Choroid plexus epithelial cell (primary cell): ENCODE data around the gene TRMT11.
A peak's percentile ranks its signal among the peaks of the same experiment; 100 is the strongest.
"Not testable (repeated sequence)": the region's sequence is repeated elsewhere in the genome, so short reads cannot be mapped to it uniquely, and the experiment has no call there.

ENCODE experiments used
- DNase-seq: peaks from one replicate; pipeline ENCODE4 v3.0.0-alpha.2; 2010; ENCODE audit warnings: low read depth
- H3K4me3 ChIP-seq: 2 replicates; pipeline ENCODE4 v1.5.1; 2011; ENCODE audit warnings: low read depth, mild to moderate bottlenecking, control low read depth, low read length, moderate library complexity
- CTCF ChIP-seq: conservative IDR thresholded peaks from 2 replicates; pipeline ENCODE4 v1.5.1; 2011; ENCODE audit warnings: low read depth, mild to moderate bottlenecking, control low read depth, inconsistent platforms, low read length, moderate library complexity

TRMT11 gene

DNA sequence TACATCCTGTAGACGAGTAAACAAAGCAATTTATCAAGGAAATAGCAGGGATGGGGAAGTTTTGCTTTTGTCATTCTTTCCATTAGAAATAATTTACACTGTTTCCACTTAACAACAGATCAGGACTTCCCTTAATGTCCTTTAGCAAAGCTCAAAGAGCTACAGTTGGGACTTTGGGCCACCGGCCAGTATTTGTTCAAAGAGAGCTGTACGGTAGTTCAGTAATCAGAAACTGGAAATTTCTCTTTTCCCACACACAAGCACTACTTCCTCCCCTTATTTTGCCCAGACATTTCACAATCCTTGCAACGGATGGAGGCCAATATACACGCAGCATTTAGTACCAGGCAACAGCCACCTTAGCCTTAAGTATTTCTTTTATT, 41.9 kb upstream of the TRMT11 start:
- peak; percentile 84 for DNase-seq
- no peak for TF ChIP-seq CTCF
- no peak overlapping the region for H3K4me3 ChIP-seq

- no peak for TF ChIP-seq CTCF
- H3K4me3 ChIP-seq, result no peak overlapping the region
- DNase-seq, result no peak
These were observed 41.4 kb upstream of the TRMT11 start for GRCh38 chr6:125944896-125945295.

DNA sequence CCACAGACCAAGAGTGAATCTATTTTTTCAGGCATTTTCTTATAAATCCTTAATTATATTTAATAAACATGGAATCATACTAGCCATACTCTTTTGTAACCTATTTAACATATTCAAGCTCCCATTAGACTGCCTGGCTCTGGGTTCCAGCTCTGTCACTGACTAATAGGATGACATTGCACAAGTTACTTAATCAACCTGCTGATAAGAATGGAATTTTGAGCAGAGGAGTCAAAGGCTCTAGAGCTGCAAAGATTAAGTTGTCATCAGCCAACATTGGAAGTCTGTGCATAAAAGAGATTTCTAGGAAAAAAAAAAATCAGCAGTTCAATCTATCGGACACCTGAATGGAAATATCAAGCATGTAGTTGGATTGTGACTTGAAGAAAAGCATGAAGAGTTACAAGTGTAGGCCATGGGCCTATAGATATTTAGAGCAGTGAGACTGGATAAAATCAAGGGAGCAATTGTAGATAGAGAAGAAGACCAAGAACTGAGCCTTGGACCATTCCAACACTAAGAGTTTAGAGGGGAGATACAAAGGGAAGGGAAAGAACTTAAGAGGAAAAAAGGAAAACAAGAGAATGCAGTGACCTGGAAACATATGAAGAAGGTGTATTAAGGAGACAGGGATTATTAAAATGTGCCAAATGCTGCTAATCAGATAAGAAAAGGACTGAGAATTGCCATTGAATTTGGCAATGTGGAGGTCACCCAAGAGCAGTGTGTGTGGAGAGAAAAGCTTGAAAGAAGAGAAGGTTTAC, 40.8 kb upstream of the TRMT11 start:
- TF ChIP-seq CTCF, result no peak
- peak; percentile 58 for DNase-seq
- no peak overlapping the region for H3K4me3 ChIP-seq

GRCh38 chr6:125947615-125948014, 38.7 kb upstream of the TRMT11 start:
- no peak overlapping the region for H3K4me3 ChIP-seq
- TF ChIP-seq CTCF, result no peak
- peak; percentile 41 for DNase-seq

GRCh38 chr6:125948455-125948854, 37.9 kb upstream of the TRMT11 start:
- DNase-seq, result no peak
- no peak for TF ChIP-seq CTCF
- no peak overlapping the region for H3K4me3 ChIP-seq

GRCh38 chr6:125949069-125949468, 37.3 kb upstream of the TRMT11 start:
- H3K4me3 ChIP-seq, result no peak overlapping the region
- no peak for TF ChIP-seq CTCF
- no peak for DNase-seq

- TF ChIP-seq CTCF, result no peak
- no peak overlapping the region for H3K4me3 ChIP-seq
- peak; percentile 71 for DNase-seq
These were observed 36.0 kb upstream of the TRMT11 start for GRCh38 chr6:125950293-125950692.

DNA sequence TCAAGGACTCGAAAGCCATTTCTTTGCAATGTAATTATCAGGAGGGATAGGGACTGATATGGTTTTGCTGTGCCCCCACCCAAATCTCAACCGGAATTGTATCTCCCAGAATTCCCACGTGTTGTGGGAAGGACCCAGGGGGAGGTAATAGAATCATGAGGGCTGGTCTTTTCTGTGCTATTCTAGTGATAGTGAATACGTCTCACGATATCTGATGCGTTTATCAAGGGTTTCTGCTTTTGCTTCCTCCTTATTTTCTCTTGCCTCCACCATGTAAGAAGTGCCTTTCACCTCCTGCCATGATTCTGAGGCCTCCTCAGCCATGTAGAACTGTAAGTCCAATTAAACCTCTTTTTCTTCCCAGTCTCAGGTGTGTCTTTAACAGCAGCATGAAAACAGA, 35.6 kb upstream of the TRMT11 start:
- not testable (repeated sequence) for H3K4me3 ChIP-seq, DNase-seq
